ENCODE data around the gene NOC4L.

NOC4L gene

DNA sequence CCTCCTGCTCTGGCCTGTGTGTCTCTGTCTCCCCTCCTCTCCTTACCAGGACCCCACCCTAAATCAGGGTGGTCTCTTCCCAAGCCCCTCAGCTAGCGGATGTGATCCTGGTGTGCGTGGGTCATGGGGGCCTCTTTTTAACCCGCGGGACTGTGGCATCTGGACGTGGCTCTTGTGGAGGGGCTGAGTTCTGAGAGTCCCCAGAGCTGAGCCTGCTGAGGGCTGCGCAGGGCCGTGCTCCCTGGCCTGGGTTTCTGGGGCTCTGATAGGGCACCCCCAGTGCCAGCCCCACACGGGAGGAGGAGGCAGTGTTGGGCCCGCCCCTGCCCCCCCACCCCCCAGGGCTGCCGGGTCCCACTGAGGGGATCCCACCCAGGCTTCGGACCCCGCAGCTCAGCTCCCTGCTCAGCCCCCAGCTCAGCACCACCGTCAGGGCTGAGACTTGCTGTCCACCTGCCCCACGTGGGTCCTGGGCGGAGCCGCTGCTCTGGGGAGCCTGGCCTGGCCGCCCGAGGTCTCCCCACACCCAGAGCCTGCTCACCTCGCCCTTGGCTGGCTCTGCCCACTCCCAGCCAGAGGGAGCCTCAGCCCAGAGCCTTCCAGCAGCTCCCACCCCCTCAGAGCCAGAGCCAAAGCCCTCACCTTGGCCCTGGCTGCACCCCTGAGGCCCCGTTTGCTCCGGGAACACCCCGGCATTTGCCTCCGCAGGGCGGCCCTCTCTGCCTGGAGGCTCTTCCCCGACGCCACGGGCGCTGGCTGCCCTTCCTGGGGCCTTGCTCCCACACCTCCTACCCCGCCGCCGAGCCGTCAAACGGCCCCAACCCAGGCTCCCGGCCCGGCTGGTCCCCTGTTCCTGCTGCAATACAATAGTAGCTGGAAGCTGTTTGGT, 31.5 kb downstream of the NOC4L start:
- TF ChIP-seq, protein P1, sequence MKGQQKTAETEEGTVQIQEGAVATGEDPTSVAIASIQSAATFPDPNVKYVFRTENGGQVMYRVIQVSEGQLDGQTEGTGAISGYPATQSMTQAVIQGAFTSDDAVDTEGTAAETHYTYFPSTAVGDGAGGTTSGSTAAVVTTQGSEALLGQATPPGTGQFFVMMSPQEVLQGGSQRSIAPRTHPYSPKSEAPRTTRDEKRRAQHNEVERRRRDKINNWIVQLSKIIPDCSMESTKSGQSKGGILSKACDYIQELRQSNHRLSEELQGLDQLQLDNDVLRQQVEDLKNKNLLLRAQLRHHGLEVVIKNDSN (IDR thresholded peaks at IDR 0.05) = 0 out of 2 replicates have a peak, but pooled peaks have one; percentile 24
- TF ChIP-seq, protein P2, sequence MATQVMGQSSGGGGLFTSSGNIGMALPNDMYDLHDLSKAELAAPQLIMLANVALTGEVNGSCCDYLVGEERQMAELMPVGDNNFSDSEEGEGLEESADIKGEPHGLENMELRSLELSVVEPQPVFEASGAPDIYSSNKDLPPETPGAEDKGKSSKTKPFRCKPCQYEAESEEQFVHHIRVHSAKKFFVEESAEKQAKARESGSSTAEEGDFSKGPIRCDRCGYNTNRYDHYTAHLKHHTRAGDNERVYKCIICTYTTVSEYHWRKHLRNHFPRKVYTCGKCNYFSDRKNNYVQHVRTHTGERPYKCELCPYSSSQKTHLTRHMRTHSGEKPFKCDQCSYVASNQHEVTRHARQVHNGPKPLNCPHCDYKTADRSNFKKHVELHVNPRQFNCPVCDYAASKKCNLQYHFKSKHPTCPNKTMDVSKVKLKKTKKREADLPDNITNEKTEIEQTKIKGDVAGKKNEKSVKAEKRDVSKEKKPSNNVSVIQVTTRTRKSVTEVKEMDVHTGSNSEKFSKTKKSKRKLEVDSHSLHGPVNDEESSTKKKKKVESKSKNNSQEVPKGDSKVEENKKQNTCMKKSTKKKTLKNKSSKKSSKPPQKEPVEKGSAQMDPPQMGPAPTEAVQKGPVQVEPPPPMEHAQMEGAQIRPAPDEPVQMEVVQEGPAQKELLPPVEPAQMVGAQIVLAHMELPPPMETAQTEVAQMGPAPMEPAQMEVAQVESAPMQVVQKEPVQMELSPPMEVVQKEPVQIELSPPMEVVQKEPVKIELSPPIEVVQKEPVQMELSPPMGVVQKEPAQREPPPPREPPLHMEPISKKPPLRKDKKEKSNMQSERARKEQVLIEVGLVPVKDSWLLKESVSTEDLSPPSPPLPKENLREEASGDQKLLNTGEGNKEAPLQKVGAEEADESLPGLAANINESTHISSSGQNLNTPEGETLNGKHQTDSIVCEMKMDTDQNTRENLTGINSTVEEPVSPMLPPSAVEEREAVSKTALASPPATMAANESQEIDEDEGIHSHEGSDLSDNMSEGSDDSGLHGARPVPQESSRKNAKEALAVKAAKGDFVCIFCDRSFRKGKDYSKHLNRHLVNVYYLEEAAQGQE (IDR thresholded peaks at IDR 0.05; ENCODE audit: low read depth) = no peak
- TF ChIP-seq NFIC (IDR thresholded peaks at IDR 0.05) = no peak

DNA sequence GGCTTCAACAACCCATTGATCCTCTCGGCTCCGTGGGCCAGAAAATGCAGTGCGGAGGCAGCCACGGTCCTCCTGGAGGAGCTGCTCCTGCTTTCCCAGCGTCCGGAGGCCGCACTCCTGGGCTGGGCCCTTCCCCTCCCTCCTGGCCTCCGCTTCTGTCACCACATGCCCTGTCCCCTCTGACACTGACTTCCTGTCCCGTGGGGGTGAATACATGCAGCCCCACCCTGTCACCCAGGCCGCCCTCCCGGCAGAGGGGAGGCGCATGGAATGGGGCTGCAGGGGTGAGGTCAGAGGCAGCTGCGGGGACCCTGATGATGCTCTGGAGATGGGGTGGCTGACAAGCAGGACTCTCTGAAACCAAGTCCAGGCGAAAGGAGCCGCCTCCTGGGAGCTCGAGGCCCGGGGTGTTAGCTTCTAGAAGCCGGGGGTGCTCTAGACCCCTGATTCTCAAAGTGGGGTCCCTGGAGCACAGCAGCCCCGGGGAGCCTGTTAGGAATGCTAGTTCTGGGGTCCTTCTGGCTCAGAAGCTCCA, 32.2 kb downstream of the NOC4L start:
- TF ChIP-seq FOXM1 (IDR thresholded peaks at IDR 0.05; ENCODE audit: borderline replicate concordance, low read depth) = no peak
- TF ChIP-seq NFIC (IDR thresholded peaks at IDR 0.05) = no peak
- TF ChIP-seq EP300 (IDR thresholded peaks at IDR 0.05; ENCODE audit: borderline replicate concordance) = no peak
- TF ChIP-seq RAD21 (IDR thresholded peaks at IDR 0.05; ENCODE audit: low read depth) = no peak
- no peak for TF ChIP-seq TAF1 (IDR thresholded peaks at IDR 0.05; ENCODE audit: low read depth)
- no peak for TF ChIP-seq EGR1 (IDR thresholded peaks at IDR 0.05)
- TF ChIP-seq YY1 (IDR thresholded peaks at IDR 0.05; ENCODE audit: low read depth) = no peak
- TF ChIP-seq, protein P2 (IDR thresholded peaks at IDR 0.05; ENCODE audit: low read depth) = no peak
- TF ChIP-seq, protein P1 (IDR thresholded peaks at IDR 0.05) = no peak
- TF ChIP-seq, protein P3, sequence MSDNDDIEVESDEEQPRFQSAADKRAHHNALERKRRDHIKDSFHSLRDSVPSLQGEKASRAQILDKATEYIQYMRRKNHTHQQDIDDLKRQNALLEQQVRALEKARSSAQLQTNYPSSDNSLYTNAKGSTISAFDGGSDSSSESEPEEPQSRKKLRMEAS (IDR thresholded peaks at IDR 0.05) = no peak
- no peak for TF ChIP-seq ZBTB7A (IDR thresholded peaks at IDR 0.05; ENCODE audit: low read depth)
- no peak for TF ChIP-seq TEAD4 (IDR thresholded peaks at IDR 0.05)
- no peak for TF ChIP-seq CREB1 (IDR thresholded peaks at IDR 0.05; ENCODE audit: low read depth)
- TF ChIP-seq CEBPB (IDR thresholded peaks at IDR 0.05) = no peak
- TF ChIP-seq TCF12 (IDR thresholded peaks at IDR 0.05; ENCODE audit: low read depth) = no peak

DNA sequence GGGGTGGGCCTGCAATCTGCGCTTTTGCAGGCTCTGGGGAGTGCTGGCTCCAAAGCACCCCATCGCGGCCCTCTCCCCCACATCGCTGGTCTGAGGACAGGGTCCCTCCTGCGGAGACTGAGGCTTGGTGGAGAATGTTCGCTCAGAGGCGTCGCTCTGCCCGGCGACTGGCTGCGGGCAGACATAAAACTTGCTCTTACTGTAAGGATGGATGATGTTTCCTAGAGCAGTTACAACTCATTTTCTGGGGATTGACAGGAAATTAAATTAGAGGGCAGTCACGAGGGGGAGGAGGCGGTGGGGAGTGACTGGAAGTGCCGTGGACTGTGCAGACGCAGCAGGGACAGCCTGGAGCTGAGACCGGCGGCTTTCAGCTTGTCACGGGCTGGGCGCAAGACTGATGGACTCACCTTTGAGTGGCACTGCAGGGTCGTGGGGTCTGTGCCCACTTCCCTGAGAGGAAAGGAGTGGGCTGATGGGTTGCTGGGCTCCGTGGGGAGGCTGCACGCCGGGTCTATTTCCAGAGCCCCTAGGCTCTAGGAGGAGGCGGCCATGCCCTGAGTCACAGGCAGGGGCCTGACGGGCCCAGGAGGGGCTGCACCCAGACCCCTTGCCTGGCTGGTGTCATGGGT, 32.8 kb downstream of the NOC4L start:
- no peak for TF ChIP-seq CREB1 (IDR thresholded peaks at IDR 0.05; ENCODE audit: low read depth)
- TF ChIP-seq EP300 (IDR thresholded peaks at IDR 0.05; ENCODE audit: borderline replicate concordance) = no peak
- TF ChIP-seq TAF1 (IDR thresholded peaks at IDR 0.05; ENCODE audit: low read depth) = no peak
- no peak for TF ChIP-seq ZBTB7A (IDR thresholded peaks at IDR 0.05; ENCODE audit: low read depth)
- TF ChIP-seq, protein P1 (IDR thresholded peaks at IDR 0.05) = no peak
- TF ChIP-seq TCF12 (IDR thresholded peaks at IDR 0.05; ENCODE audit: low read depth) = no peak
- TF ChIP-seq, protein P2 (IDR thresholded peaks at IDR 0.05; ENCODE audit: low read depth) = no peak
- TF ChIP-seq CEBPB (IDR thresholded peaks at IDR 0.05) = no peak
- TF ChIP-seq NFIC (IDR thresholded peaks at IDR 0.05) = no peak
- TF ChIP-seq EGR1 (IDR thresholded peaks at IDR 0.05) = no peak
- TF ChIP-seq, protein P3 (IDR thresholded peaks at IDR 0.05) = no peak
- TF ChIP-seq TEAD4 (IDR thresholded peaks at IDR 0.05) = no peak
- TF ChIP-seq FOXM1 (IDR thresholded peaks at IDR 0.05; ENCODE audit: borderline replicate concordance, low read depth) = no peak
- no peak for TF ChIP-seq YY1 (IDR thresholded peaks at IDR 0.05; ENCODE audit: low read depth)
- no peak for TF ChIP-seq RAD21 (IDR thresholded peaks at IDR 0.05; ENCODE audit: low read depth)

All from Ishikawa (cell line).